ENCODE results near the gene TCHH.

The TCHH gene

DNA sequence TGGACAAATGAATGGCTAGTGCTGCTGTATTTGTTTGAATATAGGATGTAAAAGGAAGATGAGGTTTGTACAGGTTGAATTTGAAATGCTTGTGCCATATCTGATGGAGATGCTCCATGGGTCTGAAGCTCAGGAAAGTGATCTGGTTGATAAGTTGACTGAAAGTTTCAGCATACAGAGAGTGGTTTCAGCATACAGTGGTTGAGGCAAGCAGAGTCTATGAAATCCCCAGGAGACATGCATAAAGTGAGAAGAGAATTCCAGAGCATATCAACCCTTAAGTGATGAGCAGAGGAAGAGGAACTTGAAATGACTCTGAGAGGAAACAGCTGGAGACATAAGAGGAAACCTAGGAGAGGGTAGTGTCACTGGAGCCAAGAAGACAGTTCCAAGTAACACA is 48.1 kb downstream of the TCHH start:
- no peak for DNase-seq (ENCODE audit: low read depth)

DNA sequence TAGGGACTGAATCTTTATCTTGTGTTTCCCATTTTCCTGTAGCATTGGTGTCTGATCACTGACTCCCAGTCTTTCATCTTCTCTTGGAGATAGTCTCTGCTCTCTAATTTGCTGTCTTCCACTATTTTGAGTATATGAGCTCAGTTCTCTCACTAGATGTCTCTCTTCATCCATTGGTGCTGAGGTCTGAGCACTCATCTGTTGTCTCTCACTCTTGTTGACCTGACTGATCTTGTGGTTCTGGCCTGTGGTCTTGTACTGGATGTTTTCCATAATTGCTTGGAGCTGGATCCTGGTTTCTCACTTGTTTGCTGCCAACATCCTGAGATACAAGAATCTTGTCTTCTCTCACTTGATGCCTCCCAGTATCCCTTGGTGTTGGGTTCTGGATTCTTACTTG is 53.3 kb downstream of the TCHH start:
- DNase-seq (ENCODE audit: low read depth), result no peak

Data from HS-5 (cell line).